RWPE2 (cell line): ENCODE results near the gene MBLAC1.

Experiments used
- ATAC-seq: fragments of 200-7000 bp; cut with Tn5 transposase; 3 replicates; pipeline ENCODE4 v1.9.1; 2021; ENCODE audit warnings: low read depth
- DNase-seq: peaks from one replicate; pipeline ENCODE4 v3.0.0-alpha.2; 2020; ENCODE audit warnings: low spot score
- H3K27ac ChIP-seq: fragments of 450-650 bp; 2 replicates; pipeline ENCODE4 v1.5.1; 2017; ENCODE audit warnings: mild to moderate bottlenecking; ENCODE audit not compliant: poor library complexity, severe bottlenecking
- H3K27me3 ChIP-seq: fragments of 250-450 bp; sonication (Bioruptor Pico); 2 replicates; pipeline ENCODE4 v1.5.1; 2021; ENCODE audit warnings: mild to moderate bottlenecking, moderate library complexity; ENCODE audit not compliant: insufficient read depth, poor library complexity, severe bottlenecking
- H3K36me3 ChIP-seq: fragments of 250-450 bp; sonication (Bioruptor Pico); 2 replicates; pipeline ENCODE4 v1.5.1; 2020; ENCODE audit warnings: low read depth, mild to moderate bottlenecking, moderate library complexity
- H3K4me1 ChIP-seq: fragments of 250-450 bp; sonication (Bioruptor Pico); 2 replicates; pipeline ENCODE4 v1.5.1; 2021; ENCODE audit warnings: mild to moderate bottlenecking, moderate library complexity; ENCODE audit not compliant: insufficient read depth, poor library complexity, severe bottlenecking
- H3K4me3 ChIP-seq: fragments of 250-450 bp; sonication (Bioruptor Pico); 2 replicates; pipeline ENCODE4 v1.5.1; 2021; ENCODE audit warnings: mild to moderate bottlenecking, moderate library complexity; ENCODE audit not compliant: severe bottlenecking
- H3K9me3 ChIP-seq: fragments of 250-450 bp; sonication (Bioruptor Pico); 2 replicates; pipeline ENCODE4 v1.5.1; 2021; ENCODE audit warnings: mild to moderate bottlenecking, moderate library complexity; ENCODE audit not compliant: severe bottlenecking
- TF ChIP-seq, protein P1 (sequence below): fragments of 450-650 bp; IDR thresholded peaks from one replicate; pipeline ENCODE4 v1.5.1; 2017; ENCODE audit warnings: mild to moderate bottlenecking, moderate library complexity; ENCODE audit not compliant: poor library complexity, severe bottlenecking

The MBLAC1 gene

DNA sequence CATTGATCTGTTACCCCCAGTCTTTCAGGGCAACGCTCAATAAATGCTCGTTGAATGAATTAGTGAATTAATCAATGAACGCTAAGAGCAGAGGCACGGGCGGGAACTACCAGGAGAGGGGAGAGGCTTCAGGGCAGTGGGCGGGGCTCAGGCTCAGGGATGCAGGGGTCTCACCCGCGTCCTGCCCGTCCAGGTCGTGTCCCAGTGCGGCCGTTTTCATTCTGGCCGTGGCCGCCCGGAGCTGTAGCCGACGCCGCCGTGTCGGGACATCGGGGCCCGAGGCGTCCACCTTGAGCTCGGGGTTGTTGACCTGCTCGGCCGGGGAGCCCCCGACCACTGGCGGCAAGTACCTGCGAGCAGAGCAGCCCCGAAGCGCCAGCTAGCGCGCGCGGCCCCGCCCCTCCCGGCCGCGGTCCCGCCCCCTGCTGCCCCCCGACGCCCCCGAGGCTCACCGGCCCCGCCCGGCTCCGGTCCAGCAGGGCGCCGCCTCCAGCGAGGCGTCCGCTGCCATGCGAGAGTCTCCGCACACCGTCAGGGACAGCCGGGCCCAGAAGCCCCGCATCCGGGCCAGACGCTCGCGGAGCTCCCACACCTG lies 44.4 kb downstream of the MBLAC1 start:
- TF ChIP-seq, protein P1, sequence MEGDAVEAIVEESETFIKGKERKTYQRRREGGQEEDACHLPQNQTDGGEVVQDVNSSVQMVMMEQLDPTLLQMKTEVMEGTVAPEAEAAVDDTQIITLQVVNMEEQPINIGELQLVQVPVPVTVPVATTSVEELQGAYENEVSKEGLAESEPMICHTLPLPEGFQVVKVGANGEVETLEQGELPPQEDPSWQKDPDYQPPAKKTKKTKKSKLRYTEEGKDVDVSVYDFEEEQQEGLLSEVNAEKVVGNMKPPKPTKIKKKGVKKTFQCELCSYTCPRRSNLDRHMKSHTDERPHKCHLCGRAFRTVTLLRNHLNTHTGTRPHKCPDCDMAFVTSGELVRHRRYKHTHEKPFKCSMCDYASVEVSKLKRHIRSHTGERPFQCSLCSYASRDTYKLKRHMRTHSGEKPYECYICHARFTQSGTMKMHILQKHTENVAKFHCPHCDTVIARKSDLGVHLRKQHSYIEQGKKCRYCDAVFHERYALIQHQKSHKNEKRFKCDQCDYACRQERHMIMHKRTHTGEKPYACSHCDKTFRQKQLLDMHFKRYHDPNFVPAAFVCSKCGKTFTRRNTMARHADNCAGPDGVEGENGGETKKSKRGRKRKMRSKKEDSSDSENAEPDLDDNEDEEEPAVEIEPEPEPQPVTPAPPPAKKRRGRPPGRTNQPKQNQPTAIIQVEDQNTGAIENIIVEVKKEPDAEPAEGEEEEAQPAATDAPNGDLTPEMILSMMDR, result no peak
- Histone ChIP-seq H3K27ac (no peak overlapping the region), H3K9me3 (no peaks in the 10 kb centered on the region), H3K27me3 (no peaks in the 10 kb centered on the region), H3K36me3 (no peaks in the 10 kb centered on the region), H3K4me3 (peak overlapping the region; percentile 28), H3K4me1 (peaks cover 6% of the 10 kb centered on the region)
- peak; percentile 38; the same call in 2 of the 3 replicates for ATAC-seq
- no peak for DNase-seq

GRCh38 chr7:100171840-100172239 lies 45.1 kb downstream of the MBLAC1 start:
- Histone ChIP-seq H3K9me3 (no peaks in the 10 kb centered on the region), H3K27ac (no peak overlapping the region), H3K27me3 (no peaks in the 10 kb centered on the region), H3K4me3 (peak overlapping the region; percentile 28), H3K4me1 (peaks cover 10% of the 10 kb centered on the region), H3K36me3 (no peaks in the 10 kb centered on the region)
- DNase-seq (no peak), ATAC-seq (no peak)
- TF ChIP-seq, protein P1, result no peak

DNA sequence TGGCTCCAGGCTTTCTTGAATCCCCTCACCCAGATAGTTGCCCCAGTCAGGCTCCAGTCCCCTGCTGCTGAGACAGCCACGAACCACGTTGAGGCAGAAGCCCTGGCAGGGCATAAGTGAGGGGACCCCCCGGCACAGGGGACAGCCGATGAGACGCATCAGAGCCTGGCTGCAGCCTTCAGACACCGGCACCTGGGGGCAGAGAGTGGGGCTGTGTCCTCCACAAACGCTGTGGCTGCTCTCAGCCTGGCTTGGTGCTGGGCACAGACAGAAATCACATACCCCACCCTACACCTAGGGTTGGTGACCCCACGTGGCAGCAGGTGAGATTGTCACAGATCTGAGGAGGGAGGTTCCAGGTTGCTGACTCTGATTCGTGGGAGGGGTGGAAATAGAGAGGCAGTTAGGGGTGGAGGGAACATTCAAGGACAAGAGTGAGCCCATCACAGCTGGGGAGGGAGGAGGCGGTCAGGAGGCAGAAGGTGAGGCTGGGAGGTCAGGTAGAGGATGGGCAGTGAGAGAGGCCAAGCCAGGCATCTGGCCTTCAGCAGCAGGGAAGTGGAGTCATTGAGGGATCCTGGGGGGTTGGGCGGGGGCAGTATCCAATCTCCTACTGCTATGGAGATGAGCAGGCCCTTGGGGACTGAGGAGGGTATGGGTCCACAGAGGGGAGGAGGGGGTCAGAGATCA lies 47.2 kb downstream of the MBLAC1 start:
- Histone ChIP-seq H3K27ac (no peak overlapping the region), H3K4me3 (no peak overlapping the region), H3K36me3 (no peaks in the 10 kb centered on the region), H3K4me1 (peaks cover 4% of the 10 kb centered on the region), H3K27me3 (no peaks in the 10 kb centered on the region), H3K9me3 (no peaks in the 10 kb centered on the region)
- TF ChIP-seq, protein P1, result no peak
- DNase-seq, result no peak
- no peak for ATAC-seq

DNA sequence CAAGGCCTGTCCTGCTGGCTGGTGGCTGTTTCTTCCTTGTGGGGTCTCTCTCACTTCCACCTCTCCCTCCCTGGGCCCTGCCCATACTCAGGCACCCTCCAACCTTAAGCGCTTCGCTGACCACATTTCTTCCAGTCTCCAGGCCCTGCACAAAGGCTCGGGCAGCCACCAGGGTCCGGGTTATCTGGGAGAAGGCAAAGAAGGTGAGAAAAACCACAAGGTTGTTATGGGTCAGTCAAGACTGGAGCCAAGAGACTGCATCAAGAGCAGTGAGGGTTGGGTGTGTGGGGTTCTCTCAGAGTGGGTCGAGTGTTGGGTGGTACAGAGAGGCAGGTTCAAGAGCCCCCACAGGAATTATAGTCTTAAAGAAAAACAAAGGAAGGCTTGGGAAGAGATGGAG lies 47.8 kb downstream of the MBLAC1 start:
- Histone ChIP-seq H3K9me3 (no peaks in the 10 kb centered on the region), H3K27me3 (no peaks in the 10 kb centered on the region), H3K4me1 (peaks cover 4% of the 10 kb centered on the region), H3K36me3 (no peaks in the 10 kb centered on the region), H3K4me3 (no peak overlapping the region), H3K27ac (no peak overlapping the region)
- ATAC-seq (no peak), DNase-seq (no peak)
- TF ChIP-seq, protein P1, result no peak
